B cell (primary cell): Measurements from ENCODE around the gene WWC1. TPM values are rescaled to one million over a fixed set of nuclear protein-coding genes. Genes with fewer than 3 reads are reported as not detected.

Experiments used
- ATAC-seq: fragments of 200-7000 bp; cut with Tn5 transposase; one replicate; pipeline ENCODE4 v1.10.0; 2021; ENCODE audit warnings: low read depth, mild to moderate bottlenecking, moderate number of reproducible peaks, moderate library complexity
- CTCF ChIA-PET: fragments of 350-600 bp; sonication (Branson Sonifier 250); formaldehyde crosslinking; loops from one replicate; lab custom pipeline; 2021; ENCODE audit warnings: antibody characterized with exemption, inconsistent platforms; lab: Charles Lee
- POLR2A ChIA-PET: fragments of 350-600 bp; sonication (Branson Sonifier 250); formaldehyde crosslinking; loops from one replicate; lab custom pipeline; 2021; ENCODE audit warnings: antibody characterized with exemption; lab: Charles Lee
- DNase-seq: peaks from one replicate; pipeline ENCODE4 v3.0.0; 2013
- H2AFZ ChIP-seq: 2 replicates; pipeline ENCODE4 v1.6.1; 2012; ENCODE audit warnings: mild to moderate bottlenecking, low read depth, low read length; ENCODE audit not compliant: insufficient read depth, poor library complexity, severe bottlenecking
- H3K27ac ChIP-seq, 2 donors: 1 replicate in 1 of 2; 2 replicates in 1 of 2; pipeline ENCODE4 v1.5.1; 2012 to 2013; ENCODE audit warnings: low read length in 2 of 2, mild to moderate bottlenecking in 2 of 2, moderate library complexity in 1 of 2
- H3K27me3 ChIP-seq, 4 experiments: fragments of 200-600 bp in 1 of 4; sonication (generic) in 1 of 4; replicated peaks in 1 of 4; 1 replicate in 2 of 4; 2 replicates in 2 of 4; pipeline versions ENCODE4 v1.6.1 to v1.7.0; 2013 to 2016; ENCODE audit warnings: low read length in 3 of 4, mild to moderate bottlenecking in 2 of 4, mixed read lengths in 1 of 4, moderate library complexity in 1 of 4; ENCODE audit not compliant: insufficient read depth in 4 of 4, control insufficient read depth in 3 of 4; ENCODE audit errors: control extremely low read depth in 1 of 4
- H3K36me3 ChIP-seq, 2 experiments: replicated peaks in 1 of 2; 1 replicate in 1 of 2; 2 replicates in 1 of 2; pipeline versions ENCODE4 v1.6.1 to v1.7.1; 2013; ENCODE audit warnings: low read length in 1 of 2; ENCODE audit not compliant: insufficient read depth in 2 of 2, control insufficient read depth in 1 of 2; ENCODE audit errors: control extremely low read depth in 1 of 2, extremely low read depth in 1 of 2
- H3K4me1 ChIP-seq, 2 donors: fragments of 200-600 bp in 1 of 2; sonication (generic) in 1 of 2; 1 replicate in 1 of 2; 2 replicates in 1 of 2; pipeline versions ENCODE4 v1.5.1 to v1.6.1; 2013 to 2017; ENCODE audit warnings: low read length in 2 of 2; ENCODE audit not compliant: control insufficient read depth in 2 of 2, insufficient read depth in 2 of 2
- H3K4me2 ChIP-seq: replicated peaks from 2 replicates; pipeline ENCODE3; 2012; ENCODE audit warnings: mild to moderate bottlenecking, low read depth, low read length; ENCODE audit not compliant: poor library complexity, severe bottlenecking
- H3K4me3 ChIP-seq, 5 experiments: fragments of 200-600 bp in 1 of 5; sonication (generic) in 1 of 5; 1 replicate in 3 of 5; 2 replicates in 2 of 5; pipeline versions ENCODE4 v1.5.1 to v1.7.0; 2011 to 2016; ENCODE audit warnings: low read length in 4 of 5, mild to moderate bottlenecking in 4 of 5, low read depth in 2 of 5, control low read depth in 1 of 5, moderate library complexity in 1 of 5; ENCODE audit not compliant: insufficient read depth in 1 of 5; ENCODE audit errors: control extremely low read depth in 1 of 5, extremely low read depth in 1 of 5
- H3K79me2 ChIP-seq: fragments of 200-600 bp; sonication (generic); one replicate; pipeline ENCODE4 v1.6.0; 2016; ENCODE audit warnings: low read length; ENCODE audit not compliant: control insufficient read depth, insufficient read depth
- H3K9ac ChIP-seq: fragments of 200-600 bp; sonication (generic); 2 replicates; pipeline ENCODE4 v1.6.1; 2017; ENCODE audit warnings: mild to moderate bottlenecking, low read length, moderate library complexity
- H3K9me3 ChIP-seq, 3 donors: one replicate each; pipeline versions ENCODE4 v1.6.1 to v1.7.1; 2013; ENCODE audit warnings: low read length in 2 of 3; ENCODE audit not compliant: control insufficient read depth in 2 of 3, insufficient read depth in 1 of 3; ENCODE audit errors: control extremely low read depth in 1 of 3
- H4K20me1 ChIP-seq: 2 replicates; pipeline ENCODE4 v1.6.0; 2012; ENCODE audit warnings: mild to moderate bottlenecking, low read length; ENCODE audit not compliant: insufficient read depth, control insufficient read depth, poor library complexity, severe bottlenecking
- H3K27ac Mint-ChIP-seq: one replicate; pipeline ENCODE4 v1.8.0; 2021; ENCODE audit warnings: mixed read lengths
- H3K27me3 Mint-ChIP-seq: one replicate; pipeline ENCODE4 v1.8.0; 2021; ENCODE audit warnings: mixed read lengths
- H3K4me1 Mint-ChIP-seq: one replicate; pipeline ENCODE4 v1.8.0; 2021; ENCODE audit warnings: mixed read lengths
- H3K4me3 Mint-ChIP-seq: one replicate; pipeline ENCODE4 v1.8.0; 2021; ENCODE audit warnings: mixed read lengths
- H3K9me3 Mint-ChIP-seq: one replicate; pipeline ENCODE4 v1.8.0; 2022; ENCODE audit warnings: mixed read lengths; ENCODE audit not compliant: insufficient read depth
- EZH2 ChIP-seq: IDR thresholded peaks from 2 replicates; pipeline ENCODE4 v1.6.1; 2012; ENCODE audit warnings: borderline replicate concordance, low read depth, mild to moderate bottlenecking, moderate library complexity, low read length; ENCODE audit not compliant: insufficient read depth, poor library complexity, severe bottlenecking
- WGBS: methylation state at CpG from one replicate; pipeline ENCODE4 v1.1.5; 2013; ENCODE audit warnings: missing lambda C conversion rate; ENCODE audit not compliant: insufficient coverage; 5-methylcytosine and 5-hydroxymethylcytosine counted together
- intact Hi-C: fragments of 100-400 bp; cut with micrococcal nuclease; formaldehyde crosslinking; loops from one replicate; pipeline ENCODE4 v1.10.0; 2022
- polyA plus RNA-seq: library from polyadenylated mRNA; depleted of rRNA; stranded (reverse); fragments of >200 nt; gene quantifications from 2 replicates; pipeline ENCODE4 v1.2.3, GENCODE V29; 2012
- total RNA-seq, 2 donors: library from RNA; stranded (reverse); fragments of 120-200 nt in 1 of 2; gene quantifications; 1 replicate in 1 of 2; 2 replicates in 1 of 2; pipeline versions ENCODE4 v1.2.3 to v1.2.4, GENCODE V29; 2013 to 2022
- TF ChIP-seq, protein P1 (sequence below): fragments of 200-600 bp; IDR thresholded peaks from one replicate; pipeline ENCODE4 v1.8.0; 2022; ENCODE audit warnings: antibody characterized with exemption, mild to moderate bottlenecking

The WWC1 gene
- total and polyA plus RNA-seq, 2 donors (not counting 1 experiment from before 2014, with no cell fraction given) = 1.5 to 2.0 TPM

DNA sequence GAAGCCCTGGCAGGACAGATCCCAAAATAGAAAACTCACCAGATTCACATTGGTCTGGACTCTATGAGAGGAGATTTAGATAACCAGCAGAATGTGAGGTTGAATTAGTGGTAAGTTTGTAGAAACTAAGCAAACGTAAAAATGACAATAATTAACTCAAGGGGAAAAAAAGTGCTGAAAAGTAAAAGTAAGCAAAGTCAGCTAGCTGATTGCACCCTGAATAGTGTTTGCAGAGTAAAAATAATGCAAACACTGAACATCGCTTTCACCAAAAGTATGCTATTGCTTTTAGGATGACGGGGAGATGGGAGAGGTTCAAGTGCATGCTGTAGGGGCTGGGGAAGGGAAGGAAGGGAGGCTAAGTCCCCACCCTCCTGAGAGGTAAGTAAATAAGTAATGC lies 102.3 kb downstream of the WWC1 start:
- Histone ChIP-seq H4K20me1 (no peaks in the 10 kb centered on the region), H2AFZ (no peak overlapping the region), H3K4me1 (no peaks in the 10 kb centered on the region), H3K27ac (no peak overlapping the region), H3K4me2 (no peak overlapping the region), H3K79me2 (no peaks in the 10 kb centered on the region), H3K27me3 (no peaks in the 10 kb centered on the region), H3K9me3 (peaks cover 0 to 6% (median 0%) of the 10 kb centered on the region in 3 donors), H3K4me3 (no peak overlapping the region), H3K36me3 (no peaks in the 10 kb centered on the region), H3K9ac (no peak overlapping the region)
- Mint-ChIP-seq H3K4me1 (no peaks in the 10 kb centered on the region), H3K4me3 (no peak overlapping the region), H3K27ac (no peak overlapping the region), H3K9me3 (peaks cover 5% of the 10 kb centered on the region), H3K27me3 (no peaks in the 10 kb centered on the region)
- WGBS = 100% methylated on average over 2 of the region's 3 CpGs
- CTCF ChIA-PET = no interaction called here
- ATAC-seq (no peak), DNase-seq (no peak)
- intact Hi-C loops = no loop called here
- TF ChIP-seq, protein P1, sequence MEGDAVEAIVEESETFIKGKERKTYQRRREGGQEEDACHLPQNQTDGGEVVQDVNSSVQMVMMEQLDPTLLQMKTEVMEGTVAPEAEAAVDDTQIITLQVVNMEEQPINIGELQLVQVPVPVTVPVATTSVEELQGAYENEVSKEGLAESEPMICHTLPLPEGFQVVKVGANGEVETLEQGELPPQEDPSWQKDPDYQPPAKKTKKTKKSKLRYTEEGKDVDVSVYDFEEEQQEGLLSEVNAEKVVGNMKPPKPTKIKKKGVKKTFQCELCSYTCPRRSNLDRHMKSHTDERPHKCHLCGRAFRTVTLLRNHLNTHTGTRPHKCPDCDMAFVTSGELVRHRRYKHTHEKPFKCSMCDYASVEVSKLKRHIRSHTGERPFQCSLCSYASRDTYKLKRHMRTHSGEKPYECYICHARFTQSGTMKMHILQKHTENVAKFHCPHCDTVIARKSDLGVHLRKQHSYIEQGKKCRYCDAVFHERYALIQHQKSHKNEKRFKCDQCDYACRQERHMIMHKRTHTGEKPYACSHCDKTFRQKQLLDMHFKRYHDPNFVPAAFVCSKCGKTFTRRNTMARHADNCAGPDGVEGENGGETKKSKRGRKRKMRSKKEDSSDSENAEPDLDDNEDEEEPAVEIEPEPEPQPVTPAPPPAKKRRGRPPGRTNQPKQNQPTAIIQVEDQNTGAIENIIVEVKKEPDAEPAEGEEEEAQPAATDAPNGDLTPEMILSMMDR = no peak
- TF ChIP-seq EZH2 = no peak
- POLR2A ChIA-PET = no interaction called here

DNA sequence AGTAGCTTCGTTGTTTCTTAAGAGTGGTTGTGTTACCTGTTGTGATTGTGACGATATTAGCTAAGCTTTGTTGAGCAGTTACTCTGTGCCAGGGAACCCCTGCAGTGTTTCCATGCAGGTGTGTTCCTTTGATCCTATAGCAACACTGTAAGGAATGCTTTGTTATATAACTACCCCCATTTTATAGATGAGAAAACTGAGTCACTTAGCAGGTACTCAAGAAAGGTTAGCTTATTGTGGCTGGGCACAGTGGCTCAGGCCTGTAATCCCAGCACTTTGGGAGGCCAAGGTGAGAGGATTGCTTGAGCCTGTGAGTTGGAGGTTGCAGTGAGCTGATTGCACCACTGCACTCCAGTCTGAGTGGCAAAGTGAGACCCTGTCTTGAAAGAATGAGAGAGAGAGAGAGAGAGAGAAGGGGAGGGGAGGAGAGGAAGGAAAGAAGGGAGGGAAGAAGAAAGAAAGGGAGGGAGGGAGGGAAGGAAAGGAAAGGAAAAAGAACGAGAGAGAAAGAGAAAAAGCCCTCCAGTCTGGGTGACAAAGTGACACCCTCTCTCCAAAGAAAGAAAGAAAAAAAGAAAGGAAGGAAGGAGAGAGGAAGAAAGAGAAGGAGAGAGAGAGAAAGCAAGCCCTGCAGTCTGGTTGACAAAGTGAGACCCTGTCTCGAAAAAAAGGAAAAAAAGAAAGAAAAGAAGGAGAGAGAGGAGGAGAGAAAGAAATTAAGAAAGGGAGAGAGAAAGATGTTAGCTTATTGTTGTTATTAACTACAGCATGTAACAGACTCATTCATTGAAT lies 109.2 kb downstream of the WWC1 start:
- no peak for TF ChIP-seq EZH2
- TF ChIP-seq, protein P1 = no peak
- POLR2A ChIA-PET = no interaction called here

More for the DNA sequence above, 109.2 kb downstream of the WWC1 start:
- no peaks in the 10 kb centered on the region for H3K4me1 ChIP-seq
- H3K27me3 Mint-ChIP-seq = no peaks in the 10 kb centered on the region
- H3K4me2 ChIP-seq = no peak overlapping the region
- no peaks in the 10 kb centered on the region for H3K4me1 Mint-ChIP-seq
- ATAC-seq (no peak), DNase-seq (no peak)
- H3K36me3 ChIP-seq = no peaks in the 10 kb centered on the region
- no peaks in the 10 kb centered on the region for H3K9me3 ChIP-seq
- H3K27ac Mint-ChIP-seq = no peak overlapping the region
- WGBS = 60% methylated on average over 1 of the region's 4 CpGs
- H3K9ac ChIP-seq = no peak overlapping the region
- no peak overlapping the region for H3K27ac ChIP-seq
- H2AFZ ChIP-seq = no peak overlapping the region
- CTCF ChIA-PET = no interaction called here
- H4K20me1 ChIP-seq = no peaks in the 10 kb centered on the region
- H3K4me3 Mint-ChIP-seq = no peak overlapping the region
- H3K4me3 ChIP-seq = no peak overlapping the region
- intact Hi-C loops = no loop called here
- no peaks in the 10 kb centered on the region for H3K79me2 ChIP-seq
- H3K27me3 ChIP-seq = no peaks in the 10 kb centered on the region
- H3K9me3 Mint-ChIP-seq = no peaks in the 10 kb centered on the region
